OCI-LY7 (cell line): ENCODE measurements around the gene SMURF1.

Experiments
- EZH2phosphoT487 ChIP-seq: fragments of 200-600 bp; sonication (generic); IDR thresholded peaks from 2 replicates; pipeline ENCODE4 v1.6.1; 2018; ENCODE audit warnings: low read depth, borderline replicate concordance, mild to moderate bottlenecking, mixed run types, antibody characterized with exemption, low read length, moderate library complexity, mixed read lengths
- TF ChIP-seq, protein P1 (sequence below): fragments of 200-600 bp; sonication (generic); conservative IDR thresholded peaks from 2 replicates; pipeline ENCODE4 v1.5.1; 2014; ENCODE audit warnings: mild to moderate bottlenecking, antibody characterized with exemption, low read length, moderate library complexity, mixed read lengths

DNA sequence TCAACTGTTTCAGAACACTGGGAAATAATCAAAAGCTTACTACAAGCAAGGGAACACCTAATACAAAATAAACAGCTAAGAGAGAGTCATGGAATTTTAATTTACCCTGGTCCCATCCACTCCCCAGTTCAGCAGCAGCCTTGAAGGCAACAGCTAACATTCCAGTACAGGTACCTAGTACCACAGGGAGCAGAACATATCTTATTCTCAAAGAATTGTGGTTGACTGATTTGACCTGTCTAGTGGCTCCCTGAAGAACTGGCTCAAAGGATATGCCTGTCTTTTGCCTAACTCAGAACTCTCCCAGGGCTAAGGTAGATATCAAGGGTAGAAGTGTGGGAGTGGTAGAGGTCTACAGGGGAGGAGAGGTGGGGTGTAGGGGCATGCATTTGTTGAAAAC, 32.3 kb downstream of the SMURF1 start:
- TF ChIP-seq, protein P1, sequence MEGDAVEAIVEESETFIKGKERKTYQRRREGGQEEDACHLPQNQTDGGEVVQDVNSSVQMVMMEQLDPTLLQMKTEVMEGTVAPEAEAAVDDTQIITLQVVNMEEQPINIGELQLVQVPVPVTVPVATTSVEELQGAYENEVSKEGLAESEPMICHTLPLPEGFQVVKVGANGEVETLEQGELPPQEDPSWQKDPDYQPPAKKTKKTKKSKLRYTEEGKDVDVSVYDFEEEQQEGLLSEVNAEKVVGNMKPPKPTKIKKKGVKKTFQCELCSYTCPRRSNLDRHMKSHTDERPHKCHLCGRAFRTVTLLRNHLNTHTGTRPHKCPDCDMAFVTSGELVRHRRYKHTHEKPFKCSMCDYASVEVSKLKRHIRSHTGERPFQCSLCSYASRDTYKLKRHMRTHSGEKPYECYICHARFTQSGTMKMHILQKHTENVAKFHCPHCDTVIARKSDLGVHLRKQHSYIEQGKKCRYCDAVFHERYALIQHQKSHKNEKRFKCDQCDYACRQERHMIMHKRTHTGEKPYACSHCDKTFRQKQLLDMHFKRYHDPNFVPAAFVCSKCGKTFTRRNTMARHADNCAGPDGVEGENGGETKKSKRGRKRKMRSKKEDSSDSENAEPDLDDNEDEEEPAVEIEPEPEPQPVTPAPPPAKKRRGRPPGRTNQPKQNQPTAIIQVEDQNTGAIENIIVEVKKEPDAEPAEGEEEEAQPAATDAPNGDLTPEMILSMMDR: no peak
- no peak for TF ChIP-seq EZH2phosphoT487
